HK-2 (cell line): ENCODE measurements around the gene C8A.

Source experiments
- DNase-seq: peaks from one replicate; pipeline ENCODE4 v3.0.0-alpha.2; 2018; ENCODE audit not compliant: unreplicated experiment

C8A gene

GRCh38 chr1:56925193-56925592, 70.6 kb downstream of the C8A start:
- no peak for DNase-seq

- DNase-seq: no peak
Measured at GRCh38 chr1:56927171-56927570, 72.6 kb downstream of the C8A start.

GRCh38 chr1:56927986-56928385, 73.4 kb downstream of the C8A start:
- DNase-seq: no peak

- DNase-seq: no peak
Measured at GRCh38 chr1:56929492-56929891, 74.9 kb downstream of the C8A start.

- no peak for DNase-seq
Measured at GRCh38 chr1:56931211-56931610, 76.6 kb downstream of the C8A start.

GRCh38 chr1:56931686-56932085, 77.1 kb downstream of the C8A start:
- no peak for DNase-seq

- no peak for DNase-seq
Measured at GRCh38 chr1:56933161-56933560, 78.6 kb downstream of the C8A start.

GRCh38 chr1:56933606-56934005, 79.0 kb downstream of the C8A start:
- no peak for DNase-seq

GRCh38 chr1:56934430-56935060, 79.9 kb downstream of the C8A start:
- DNase-seq: no peak

- no peak for DNase-seq
Measured at GRCh38 chr1:56938646-56939045, 84.0 kb downstream of the C8A start.

GRCh38 chr1:56939209-56939608, 84.6 kb downstream of the C8A start:
- no peak for DNase-seq

- no peak for DNase-seq
Measured at GRCh38 chr1:56940039-56940438, 85.4 kb downstream of the C8A start.

GRCh38 chr1:56948403-56949023, 93.9 kb downstream of the C8A start:
- no peak for DNase-seq

- no peak for DNase-seq
Measured at GRCh38 chr1:56952501-56952900, 97.9 kb downstream of the C8A start.

GRCh38 chr1:56953386-56953785, 98.8 kb downstream of the C8A start:
- DNase-seq: no peak

- no peak for DNase-seq
Measured at GRCh38 chr1:56954664-56955063, 100.1 kb downstream of the C8A start.

GRCh38 chr1:56957931-56958330, 103.3 kb downstream of the C8A start:
- no peak for DNase-seq

GRCh38 chr1:56958526-56958925, 103.9 kb downstream of the C8A start:
- DNase-seq: no peak

- no peak for DNase-seq
Measured at GRCh38 chr1:56961426-56961825, 106.8 kb downstream of the C8A start.

GRCh38 chr1:56963667-56964066, 109.1 kb downstream of the C8A start:
- no peak for DNase-seq

GRCh38 chr1:56964349-56965017, 109.9 kb downstream of the C8A start:
- DNase-seq: no peak

GRCh38 chr1:56965191-56965590, 110.6 kb downstream of the C8A start:
- no peak for DNase-seq

- no peak for DNase-seq
Measured at GRCh38 chr1:56965916-56966697, 111.5 kb downstream of the C8A start, which contains the start of gene C8B. Gene C8B, minus strand, starts transcription at chr1:56966015. Its CDS starts 67 bp downstream, at chr1:56965948.
